GM23248 (cell line): ENCODE measurements around the gene MACROD2. TPM values are rescaled to one million over a fixed set of nuclear protein-coding genes. Genes with fewer than 3 reads are reported as not detected.

Experiments
- DNase-seq: peaks from one replicate; pipeline ENCODE4 v3.0.0-alpha.2; 2015
- H2AFZ ChIP-seq: fragments of 200-600 bp; sonication (generic); 2 replicates; pipeline ENCODE4 v1.6.1; 2016; ENCODE audit warnings: antibody characterized with exemption
- H3F3A ChIP-seq: fragments of 200-600 bp; sonication (generic); 2 replicates; pipeline ENCODE4 v1.6.1; 2016; ENCODE audit warnings: mild to moderate bottlenecking, antibody characterized with exemption, mixed run types; ENCODE audit not compliant: insufficient read depth
- H3K27ac ChIP-seq: fragments of 200-600 bp; sonication (generic); 2 replicates; pipeline ENCODE4 v1.5.1; 2016; ENCODE audit warnings: mild to moderate bottlenecking
- H3K27me3 ChIP-seq: fragments of 200-600 bp; sonication (generic); replicated peaks from 2 replicates; pipeline ENCODE4 v1.6.1; 2016; ENCODE audit warnings: mild to moderate bottlenecking; ENCODE audit not compliant: insufficient read depth
- H3K36me3 ChIP-seq: fragments of 200-600 bp; sonication (generic); 2 replicates; pipeline ENCODE4 v1.6.1; 2016; ENCODE audit warnings: low read depth, mild to moderate bottlenecking
- H3K4me1 ChIP-seq: fragments of 200-600 bp; sonication (generic); 2 replicates; pipeline ENCODE4 v1.6.1; 2016; ENCODE audit warnings: mild to moderate bottlenecking; ENCODE audit not compliant: insufficient read depth
- H3K4me2 ChIP-seq: fragments of 200-600 bp; sonication (generic); one replicate; pipeline ENCODE4 v1.6.1; 2016; ENCODE audit warnings: mild to moderate bottlenecking; ENCODE audit not compliant: unreplicated experiment
- H3K4me3 ChIP-seq: fragments of 200-600 bp; sonication (generic); 2 replicates; pipeline ENCODE4 v1.5.1; 2016; ENCODE audit warnings: mild to moderate bottlenecking
- H3K79me2 ChIP-seq: fragments of 200-600 bp; sonication (generic); 2 replicates; pipeline ENCODE4 v1.6.1; 2016; ENCODE audit warnings: mild to moderate bottlenecking; ENCODE audit not compliant: insufficient read depth
- H3K9ac ChIP-seq: fragments of 200-600 bp; sonication (generic); 2 replicates; pipeline ENCODE4 v1.6.1; 2016; ENCODE audit warnings: mild to moderate bottlenecking
- H3K9me2 ChIP-seq: fragments of 200-600 bp; sonication (generic); 2 replicates; pipeline ENCODE4 v1.6.1; 2016; ENCODE audit warnings: mixed run types, mild to moderate bottlenecking, moderate library complexity; ENCODE audit not compliant: insufficient read depth
- H3K9me3 ChIP-seq: fragments of 200-600 bp; sonication (generic); one replicate; pipeline ENCODE4 v1.6.1; 2017; ENCODE audit warnings: low read depth
- H4K20me1 ChIP-seq: fragments of 200-600 bp; sonication (generic); 2 replicates; pipeline ENCODE4 v1.6.0; 2016; ENCODE audit not compliant: insufficient read depth
- EZH2 ChIP-seq: fragments of 200-600 bp; sonication (generic); IDR thresholded peaks from 2 replicates; pipeline ENCODE4 v1.6.1; 2018; ENCODE audit warnings: antibody characterized with exemption, mild to moderate bottlenecking; ENCODE audit not compliant: insufficient read depth, poor library complexity, severe bottlenecking
- EZH2phosphoT487 ChIP-seq: fragments of 200-600 bp; sonication (generic); IDR thresholded peaks from 2 replicates; pipeline ENCODE4 v1.6.1; 2018; ENCODE audit warnings: antibody characterized with exemption, moderate library complexity, mild to moderate bottlenecking, low read depth; ENCODE audit not compliant: insufficient read depth
- WGBS, 2 experiments: methylation state at CpG; one replicate each; pipeline ENCODE4 v1.1.6; 2015 to 2017; ENCODE audit warnings: low lambda C conversion rate in 2 of 2, low coverage in 1 of 2; ENCODE audit errors: missing lambda C conversion rate in 2 of 2; 5-methylcytosine and 5-hydroxymethylcytosine counted together
- in situ Hi-C: fragments of 300-500 bp; cut with MboI; formaldehyde crosslinking; loops from 2 replicates; pipeline ENCODE4 v1.15.0; 2020
- polyA plus RNA-seq: library from polyadenylated mRNA; unstranded; fragments of >200 nt; fragmentation: Nextera tagmentation; extraction: Ambion mirVana; gene quantifications from 2 replicates; pipeline ENCODE4 v1.2.1, GENCODE V29; 2016
- total RNA-seq: library from RNA; depleted of rRNA; stranded (reverse); fragments of >200 nt; shearing (Covaris generic); gene quantifications from 2 replicates; pipeline ENCODE4 v1.2.3, GENCODE V29; 2014

Gene MACROD2
- total and polyA plus RNA-seq, 2 experiments from 2014 or later = 1.1 to 3.1 TPM

DNA sequence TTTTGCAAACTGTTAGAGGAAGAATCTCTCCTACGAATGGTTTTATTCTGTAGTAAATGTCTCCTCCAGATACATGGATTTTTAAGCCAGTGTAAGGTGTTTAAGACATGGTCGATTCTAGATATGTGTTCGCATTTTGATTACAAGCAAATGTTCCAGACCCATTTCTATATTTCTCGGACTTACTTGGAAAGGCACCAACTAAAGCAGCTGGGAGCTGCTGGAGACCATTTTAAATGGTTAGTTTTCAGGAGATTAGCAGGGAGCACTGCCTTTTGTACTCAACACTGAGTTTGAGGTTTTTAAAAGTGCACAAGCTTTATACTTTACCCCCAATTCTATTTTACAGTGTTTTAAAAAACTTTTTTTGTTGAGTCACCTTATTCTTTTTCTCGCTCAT is 1720.9 kb downstream of the MACROD2 start:
- no peaks in the 10 kb centered on the region for H3K36me3 ChIP-seq
- no peak overlapping the region for H3K4me3 ChIP-seq
- H3K4me1 ChIP-seq = no peaks in the 10 kb centered on the region
- no peaks in the 10 kb centered on the region for H3K9me3 ChIP-seq
- H3K79me2 ChIP-seq = no peaks in the 10 kb centered on the region
- no peak overlapping the region for H2AFZ ChIP-seq
- no peak overlapping the region for H3K9ac ChIP-seq
- H4K20me1 ChIP-seq = no peaks in the 10 kb centered on the region
- no peak for DNase-seq
- H3K27ac ChIP-seq = no peak overlapping the region
- no peak for TF ChIP-seq EZH2phosphoT487
- TF ChIP-seq EZH2 = no peak
- H3K27me3 ChIP-seq = no peaks in the 10 kb centered on the region
- 41 to 43% methylated on average over 5 of the region's 5 CpGs for WGBS, 2 experiments
- no peak overlapping the region for H3K4me2 ChIP-seq
- H3K9me2 ChIP-seq = no peaks in the 10 kb centered on the region
- in situ Hi-C loops = no loop called here
- no peaks in the 10 kb centered on the region for H3F3A ChIP-seq

DNA sequence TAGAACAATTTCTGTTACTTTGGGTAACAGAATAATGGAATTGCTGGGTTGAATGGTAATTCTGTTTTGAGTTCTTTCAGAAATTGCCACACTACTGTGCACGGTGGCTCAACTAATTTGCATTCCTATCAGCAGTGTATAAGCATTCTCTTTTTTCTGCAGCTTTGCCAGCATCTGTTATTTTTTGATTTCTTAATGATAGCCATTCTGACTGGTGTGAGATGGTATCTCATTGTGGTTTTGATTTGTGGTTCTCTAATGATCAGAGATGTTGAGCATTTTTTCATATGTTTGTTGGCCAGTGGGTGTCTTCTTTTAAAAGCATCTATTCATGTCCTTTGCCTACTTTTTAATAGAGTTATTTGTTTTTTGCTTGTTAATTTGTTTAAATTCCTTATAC is 1731.1 kb downstream of the MACROD2 start:
- no peaks in the 10 kb centered on the region for H3F3A ChIP-seq
- 25 to 39% methylated on average over 1 of the region's 1 CpG for WGBS, 2 experiments
- no peak overlapping the region for H3K9ac ChIP-seq
- H3K9me2 ChIP-seq = no peaks in the 10 kb centered on the region
- H3K79me2 ChIP-seq = no peaks in the 10 kb centered on the region
- H3K27ac ChIP-seq = no peak overlapping the region
- H3K9me3 ChIP-seq = no peaks in the 10 kb centered on the region
- H2AFZ ChIP-seq = no peak overlapping the region
- in situ Hi-C loops = no loop called here
- DNase-seq = no peak
- H3K27me3 ChIP-seq = no peaks in the 10 kb centered on the region
- no peak overlapping the region for H3K4me2 ChIP-seq
- no peak for TF ChIP-seq EZH2phosphoT487
- TF ChIP-seq EZH2 = no peak
- no peaks in the 10 kb centered on the region for H3K36me3 ChIP-seq
- no peak overlapping the region for H3K4me3 ChIP-seq
- no peaks in the 10 kb centered on the region for H4K20me1 ChIP-seq
- H3K4me1 ChIP-seq = no peaks in the 10 kb centered on the region

DNA sequence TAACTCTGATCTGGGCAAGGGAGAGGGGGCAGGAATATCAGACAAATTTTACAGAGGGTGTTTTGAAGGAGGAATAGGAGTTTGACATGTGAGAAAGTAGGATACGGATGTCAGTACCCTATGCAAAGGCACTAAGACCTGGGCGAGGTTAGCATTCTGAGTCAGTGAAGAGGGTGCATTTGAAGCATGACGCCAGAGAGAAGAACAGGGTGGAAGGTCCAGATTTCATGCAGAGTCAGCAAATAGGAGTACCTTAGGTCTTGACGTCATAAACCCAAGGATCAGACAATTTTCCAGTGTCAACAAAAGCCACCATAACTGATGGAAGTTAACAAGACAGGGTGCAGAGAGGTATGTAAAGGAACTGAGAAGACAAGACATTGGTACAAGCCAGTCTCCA is 1738.7 kb downstream of the MACROD2 start:
- Histone ChIP-seq H3K9ac (no peak overlapping the region), H3F3A (no peaks in the 10 kb centered on the region), H4K20me1 (no peaks in the 10 kb centered on the region), H3K9me3 (no peaks in the 10 kb centered on the region), H3K36me3 (no peaks in the 10 kb centered on the region), H2AFZ (no peak overlapping the region), H3K9me2 (no peaks in the 10 kb centered on the region), H3K4me3 (no peak overlapping the region), H3K4me1 (no peaks in the 10 kb centered on the region), H3K27ac (no peak overlapping the region), H3K4me2 (no peak overlapping the region), H3K79me2 (no peaks in the 10 kb centered on the region), H3K27me3 (no peaks in the 10 kb centered on the region)
- no peak for DNase-seq
- TF ChIP-seq EZH2 = no peak
- no peak for TF ChIP-seq EZH2phosphoT487
- in situ Hi-C loops = no loop called here
- 45 to 48% methylated on average over 4 of the region's 4 CpGs for WGBS, 2 experiments

DNA sequence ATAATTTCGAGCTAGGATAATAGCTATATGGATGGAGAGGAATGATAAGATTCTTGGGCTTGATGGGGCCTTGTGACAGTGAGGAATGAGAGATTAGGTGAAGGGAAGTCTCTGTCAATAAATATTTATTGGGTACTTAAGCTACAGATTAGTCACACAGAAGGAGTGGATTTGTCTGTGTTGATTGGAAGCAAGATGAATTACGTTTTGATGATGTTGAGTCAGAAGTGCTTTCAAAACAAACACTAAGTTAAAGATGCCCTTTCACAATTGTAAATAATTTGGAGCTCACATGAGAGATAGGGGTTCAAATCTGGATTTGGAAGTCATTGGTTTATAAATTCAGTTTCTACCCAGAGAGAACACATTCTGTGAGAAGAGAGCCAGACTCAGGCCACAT is 1743.7 kb downstream of the MACROD2 start:
- H3K4me2 ChIP-seq = no peak overlapping the region
- H4K20me1 ChIP-seq = no peaks in the 10 kb centered on the region
- TF ChIP-seq EZH2phosphoT487 = no peak
- TF ChIP-seq EZH2 = no peak
- H3F3A ChIP-seq = no peaks in the 10 kb centered on the region
- in situ Hi-C loops = no loop called here
- no peak overlapping the region for H3K27ac ChIP-seq
- H3K9ac ChIP-seq = no peak overlapping the region
- H3K27me3 ChIP-seq = no peaks in the 10 kb centered on the region
- H2AFZ ChIP-seq = no peak overlapping the region
- no peak overlapping the region for H3K4me3 ChIP-seq
- H3K9me3 ChIP-seq = no peaks in the 10 kb centered on the region
- DNase-seq = no peak
- no peaks in the 10 kb centered on the region for H3K9me2 ChIP-seq
- H3K4me1 ChIP-seq = no peaks in the 10 kb centered on the region
- H3K36me3 ChIP-seq = no peaks in the 10 kb centered on the region
- H3K79me2 ChIP-seq = no peaks in the 10 kb centered on the region
- WGBS, 2 experiments = 20 to 21% methylated on average over 2 of the region's 2 CpGs

DNA sequence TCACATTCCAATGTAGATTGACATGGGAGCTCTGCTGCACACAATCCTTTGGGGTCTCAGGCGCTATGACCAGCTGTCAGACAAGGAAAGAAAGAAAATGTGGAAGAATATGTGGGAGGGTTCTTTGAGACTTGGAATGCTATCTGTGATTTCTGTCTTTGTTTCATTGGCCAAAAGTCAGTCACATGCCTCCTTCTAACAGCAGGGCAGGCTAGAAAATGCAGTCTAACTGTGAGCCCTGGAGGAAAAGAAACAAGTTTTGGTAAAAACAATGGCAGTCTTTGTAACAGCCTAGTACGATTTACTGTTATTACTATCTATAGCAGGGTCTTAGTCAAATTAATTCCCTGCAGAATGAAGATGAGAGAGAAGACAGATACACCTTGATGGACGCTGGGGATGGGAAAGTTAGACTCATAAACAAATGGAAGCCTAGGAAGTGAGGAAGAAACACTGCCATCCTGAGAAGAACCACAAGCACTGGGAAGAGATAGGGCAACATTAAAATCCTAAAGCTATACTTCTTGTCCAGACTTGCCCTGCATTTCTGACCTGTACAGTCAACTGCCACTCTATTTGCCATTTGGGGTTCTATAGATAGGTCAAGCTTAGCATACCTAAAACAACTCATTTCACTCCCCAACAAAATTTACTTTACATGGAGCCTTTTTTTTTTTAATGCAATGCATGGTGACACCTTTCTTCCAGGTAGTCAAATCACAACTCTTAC is 1744.9 kb downstream of the MACROD2 start:
- H3K9ac ChIP-seq = no peak overlapping the region
- WGBS, 2 experiments = 47 to 58% methylated on average over 3 of the region's 3 CpGs

More for the DNA sequence above, 1744.9 kb downstream of the MACROD2 start:
- no peak overlapping the region for H3K27ac ChIP-seq
- no peaks in the 10 kb centered on the region for H4K20me1 ChIP-seq
- TF ChIP-seq EZH2 = no peak
- no peak for TF ChIP-seq EZH2phosphoT487
- no peak overlapping the region for H3K4me2 ChIP-seq
- no peaks in the 10 kb centered on the region for H3F3A ChIP-seq
- no peaks in the 10 kb centered on the region for H3K27me3 ChIP-seq
- no peak overlapping the region for H3K4me3 ChIP-seq
- no peaks in the 10 kb centered on the region for H3K9me3 ChIP-seq
- in situ Hi-C loops = no loop called here
- no peaks in the 10 kb centered on the region for H3K4me1 ChIP-seq
- H3K36me3 ChIP-seq = no peaks in the 10 kb centered on the region
- no peak for DNase-seq
- H3K79me2 ChIP-seq = no peaks in the 10 kb centered on the region
- no peaks in the 10 kb centered on the region for H3K9me2 ChIP-seq
- no peak overlapping the region for H2AFZ ChIP-seq
